OCI-LY1 (cell line): ENCODE data around the gene ZCWPW2.

Source experiments
- H2AFZ ChIP-seq: fragments of 200-600 bp; sonication (generic), shearing (Covaris generic); 2 replicates; pipeline ENCODE4 v1.6.0; 2014; ENCODE audit warnings: antibody characterized with exemption, mild to moderate bottlenecking, low read length
- H3F3A ChIP-seq: fragments of 200-600 bp; sonication (generic), shearing (Covaris generic); 2 replicates; pipeline ENCODE4 v1.6.0; 2014; ENCODE audit warnings: mild to moderate bottlenecking, antibody characterized with exemption, low read length, moderate library complexity; ENCODE audit not compliant: insufficient read depth
- H3K27ac ChIP-seq: fragments of 200-600 bp; sonication (generic); 2 replicates; pipeline ENCODE4 v1.5.1; 2014; ENCODE audit warnings: low read length, mixed run types, mild to moderate bottlenecking, low read depth; ENCODE audit not compliant: poor library complexity, severe bottlenecking
- H3K27me3 ChIP-seq: fragments of 200-600 bp; sonication (generic); 2 replicates; pipeline ENCODE4 v1.6.0; 2014; ENCODE audit warnings: antibody characterized with exemption, mild to moderate bottlenecking, low read length, moderate library complexity; ENCODE audit not compliant: insufficient read depth
- H3K36me3 ChIP-seq: fragments of 200-600 bp; sonication (generic); 2 replicates; pipeline ENCODE4 v1.6.1; 2014; ENCODE audit warnings: mild to moderate bottlenecking, antibody characterized with exemption, low read length, moderate library complexity, mixed read lengths; ENCODE audit not compliant: insufficient read depth
- H3K4me1 ChIP-seq: fragments of 200-600 bp; sonication (generic); 2 replicates; pipeline ENCODE4 v1.5.1; 2014; ENCODE audit warnings: mild to moderate bottlenecking, low read length, moderate library complexity; ENCODE audit not compliant: insufficient read depth, severe bottlenecking
- H3K4me2 ChIP-seq: fragments of 200-600 bp; sonication (generic), shearing (Covaris generic); 2 replicates; pipeline ENCODE4 v1.6.1; 2014; ENCODE audit warnings: low read length
- H3K4me3 ChIP-seq: fragments of 200-600 bp; sonication (generic); 2 replicates; pipeline ENCODE4 v1.5.1; 2014; ENCODE audit warnings: low read length, low read depth, mild to moderate bottlenecking, mixed read lengths; ENCODE audit not compliant: poor library complexity, severe bottlenecking
- H3K79me2 ChIP-seq: fragments of 200-600 bp; shearing (Covaris generic); 2 replicates; pipeline ENCODE4 v1.6.1; 2016; ENCODE audit warnings: mixed run types, low read length, mixed read lengths; ENCODE audit not compliant: insufficient read depth
- H3K9ac ChIP-seq: fragments of 200-600 bp; sonication (generic), shearing (Covaris generic); 2 replicates; pipeline ENCODE4 v1.6.1; 2014; ENCODE audit warnings: mild to moderate bottlenecking, low read length, mixed read lengths
- H3K9me2 ChIP-seq: fragments of 200-600 bp; sonication (generic), shearing (Covaris generic); 2 replicates; pipeline ENCODE4 v1.6.1; 2014; ENCODE audit warnings: low read depth, mild to moderate bottlenecking, low read length, mixed read lengths
- H3K9me3 ChIP-seq: fragments of 200-600 bp; shearing (Covaris generic); 2 replicates; pipeline ENCODE4 v1.6.1; 2014; ENCODE audit warnings: low read length, mixed read lengths
- H4K20me1 ChIP-seq: fragments of 200-600 bp; sonication (generic), shearing (Covaris generic); 2 replicates; pipeline ENCODE4 v1.6.0; 2016; ENCODE audit warnings: mild to moderate bottlenecking, low read length; ENCODE audit not compliant: insufficient read depth
- CTCF ChIP-seq: fragments of 200-600 bp; sonication (generic), shearing (Covaris generic); IDR thresholded peaks from 2 replicates; pipeline ENCODE4 v1.5.1; 2017; ENCODE audit warnings: mild to moderate bottlenecking, antibody characterized with exemption, low read length, moderate library complexity, mixed read lengths
- EZH2 ChIP-seq: fragments of 200-600 bp; sonication (generic), shearing (Covaris generic); IDR thresholded peaks from 2 replicates; pipeline ENCODE4 v1.8.0; 2017; ENCODE audit warnings: borderline replicate concordance, mixed run types, mild to moderate bottlenecking, antibody characterized with exemption, low read length, moderate library complexity, mixed read lengths

Gene ZCWPW2

GRCh38 chr3:28348629-28349468, at the start of gene ZCWPW2, which contains the start of gene AZI2:
ZCWPW2 (plus strand) TSS chr3:28348721; CDS start chr3:28413069, 64,348 bp downstream.
AZI2 (minus strand) TSS chr3:28348824; CDS start chr3:28340617, 8,207 bp downstream.
- peaks cover 46% of the 10 kb centered on the region for H3K4me1 ChIP-seq
- peaks cover 7% of the 10 kb centered on the region; the same call in 1 of the 2 replicates for H3K79me2 ChIP-seq
- peak within 1 kb of the TSS; percentile 98 for H3K4me3 ChIP-seq
- no peaks in the 10 kb centered on the region for H3K36me3 ChIP-seq
- peak; percentile 42 for TF ChIP-seq CTCF
- TF ChIP-seq EZH2, result no peak
- peak within 1 kb of the TSS; percentile 80 for H2AFZ ChIP-seq
- H3K27me3 ChIP-seq, result no peaks in the 10 kb centered on the region
- H3K9me2 ChIP-seq, result no peaks in the 10 kb centered on the region
- no peaks in the 10 kb centered on the region for H4K20me1 ChIP-seq
- peak within 1 kb of the TSS; percentile 97 for H3K9ac ChIP-seq
- H3K9me3 ChIP-seq, result 0 out of 2 replicates have a peak, but pooled peaks cover 3% of the 10 kb centered on the region
- H3K27ac ChIP-seq, result peak within 1 kb of the TSS; percentile 68
- no peaks in the 10 kb centered on the region for H3F3A ChIP-seq
- peak within 1 kb of the TSS; percentile 78 for H3K4me2 ChIP-seq

- H3K4me3 ChIP-seq, result no peak overlapping the region
- no peak for TF ChIP-seq CTCF
- no peak for TF ChIP-seq EZH2
- no peak overlapping the region for H3K9ac ChIP-seq
- 0 out of 2 replicates have a peak, but pooled peaks cover 3% of the 10 kb centered on the region for H3K36me3 ChIP-seq
- no peak overlapping the region for H3K4me2 ChIP-seq
- no peak overlapping the region for H2AFZ ChIP-seq
- H4K20me1 ChIP-seq, result no peaks in the 10 kb centered on the region
- no peaks in the 10 kb centered on the region for H3K9me2 ChIP-seq
- H3F3A ChIP-seq, result no peaks in the 10 kb centered on the region
- H3K27me3 ChIP-seq, result no peaks in the 10 kb centered on the region
- no peak overlapping the region for H3K27ac ChIP-seq
- no peaks in the 10 kb centered on the region for H3K79me2 ChIP-seq
- H3K4me1 ChIP-seq, result no peaks in the 10 kb centered on the region
- H3K9me3 ChIP-seq, result no peaks in the 10 kb centered on the region
Observed at GRCh38 chr3:28299705-28300104, 48.8 kb upstream of the ZCWPW2 start.

- no peaks in the 10 kb centered on the region for H3K9me3 ChIP-seq
- no peaks in the 10 kb centered on the region for H3K79me2 ChIP-seq
- no peak overlapping the region for H3K9ac ChIP-seq
- H3K4me1 ChIP-seq, result no peaks in the 10 kb centered on the region
- H3K4me3 ChIP-seq, result no peak overlapping the region
- no peak overlapping the region for H2AFZ ChIP-seq
- no peaks in the 10 kb centered on the region for H3K27me3 ChIP-seq
- H4K20me1 ChIP-seq, result no peaks in the 10 kb centered on the region
- no peak overlapping the region for H3K27ac ChIP-seq
- H3K4me2 ChIP-seq, result no peak overlapping the region
- TF ChIP-seq CTCF, result no peak
- no peak for TF ChIP-seq EZH2
- H3F3A ChIP-seq, result no peaks in the 10 kb centered on the region
- H3K36me3 ChIP-seq, result 0 out of 2 replicates have a peak, but pooled peaks cover 3% of the 10 kb centered on the region
- H3K9me2 ChIP-seq, result no peaks in the 10 kb centered on the region
Observed at GRCh38 chr3:28300345-28300962, 48.1 kb upstream of the ZCWPW2 start.
